OCI-LY3 (cell line): ENCODE results near the gene EIF2S2.

Source experiments
- EZH2phosphoT487 ChIP-seq: fragments of 200-600 bp; shearing (Covaris generic); IDR thresholded peaks from 2 replicates; pipeline ENCODE4 v1.6.1; 2018; ENCODE audit warnings: antibody characterized with exemption, mixed run types, low read depth
- TF ChIP-seq, protein P1 (sequence below): fragments of 200-600, 300-600 bp; sonication (generic); IDR thresholded peaks from 2 replicates; pipeline ENCODE4 v1.5.1; 2014; ENCODE audit warnings: antibody characterized with exemption, low read length, low read depth

DNA sequence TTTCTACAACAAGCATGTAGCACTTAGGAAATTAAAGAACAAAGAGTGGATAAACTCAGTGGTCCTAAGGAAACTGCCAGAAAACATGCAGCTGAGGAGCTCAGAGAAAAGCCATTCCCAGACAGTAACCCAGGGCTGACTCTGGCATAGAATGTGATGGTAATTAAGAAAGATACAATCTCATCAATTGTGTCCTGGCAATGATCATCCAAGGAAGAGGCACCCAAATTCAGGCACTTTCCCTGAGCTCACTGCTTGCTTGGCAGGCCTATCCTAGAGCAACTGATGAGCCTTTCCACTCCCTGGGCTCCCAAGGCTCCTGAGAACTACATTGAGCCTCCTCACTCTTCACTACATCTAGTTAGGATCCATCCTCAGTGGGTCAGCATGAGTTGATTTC, 16.2 kb downstream of the EIF2S2 start:
- TF ChIP-seq, protein P1, sequence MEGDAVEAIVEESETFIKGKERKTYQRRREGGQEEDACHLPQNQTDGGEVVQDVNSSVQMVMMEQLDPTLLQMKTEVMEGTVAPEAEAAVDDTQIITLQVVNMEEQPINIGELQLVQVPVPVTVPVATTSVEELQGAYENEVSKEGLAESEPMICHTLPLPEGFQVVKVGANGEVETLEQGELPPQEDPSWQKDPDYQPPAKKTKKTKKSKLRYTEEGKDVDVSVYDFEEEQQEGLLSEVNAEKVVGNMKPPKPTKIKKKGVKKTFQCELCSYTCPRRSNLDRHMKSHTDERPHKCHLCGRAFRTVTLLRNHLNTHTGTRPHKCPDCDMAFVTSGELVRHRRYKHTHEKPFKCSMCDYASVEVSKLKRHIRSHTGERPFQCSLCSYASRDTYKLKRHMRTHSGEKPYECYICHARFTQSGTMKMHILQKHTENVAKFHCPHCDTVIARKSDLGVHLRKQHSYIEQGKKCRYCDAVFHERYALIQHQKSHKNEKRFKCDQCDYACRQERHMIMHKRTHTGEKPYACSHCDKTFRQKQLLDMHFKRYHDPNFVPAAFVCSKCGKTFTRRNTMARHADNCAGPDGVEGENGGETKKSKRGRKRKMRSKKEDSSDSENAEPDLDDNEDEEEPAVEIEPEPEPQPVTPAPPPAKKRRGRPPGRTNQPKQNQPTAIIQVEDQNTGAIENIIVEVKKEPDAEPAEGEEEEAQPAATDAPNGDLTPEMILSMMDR, result no peak
- no peak for TF ChIP-seq EZH2phosphoT487
